ENCODE data around the gene GABBR2. TPM values are rescaled to one million over a fixed set of nuclear protein-coding genes. Genes with fewer than 3 reads are reported as not detected.
"Not testable (repeated sequence)": the region's sequence is repeated elsewhere in the genome, so short reads cannot be mapped to it uniquely, and the experiment has no call there.

GABBR2 gene
- total RNA-seq, 4 donors from 2014 or later, result under 0.01 to 0.62 TPM; not detected in 2

GRCh38 chr9:98289614-98290201, 419.0 kb downstream of the GABBR2 start:
- H3K27ac ChIP-seq, result no peak overlapping the region
- TF ChIP-seq POLR2A (IDR thresholded peaks at IDR 0.05), result no peak
- TF ChIP-seq, protein P1, sequence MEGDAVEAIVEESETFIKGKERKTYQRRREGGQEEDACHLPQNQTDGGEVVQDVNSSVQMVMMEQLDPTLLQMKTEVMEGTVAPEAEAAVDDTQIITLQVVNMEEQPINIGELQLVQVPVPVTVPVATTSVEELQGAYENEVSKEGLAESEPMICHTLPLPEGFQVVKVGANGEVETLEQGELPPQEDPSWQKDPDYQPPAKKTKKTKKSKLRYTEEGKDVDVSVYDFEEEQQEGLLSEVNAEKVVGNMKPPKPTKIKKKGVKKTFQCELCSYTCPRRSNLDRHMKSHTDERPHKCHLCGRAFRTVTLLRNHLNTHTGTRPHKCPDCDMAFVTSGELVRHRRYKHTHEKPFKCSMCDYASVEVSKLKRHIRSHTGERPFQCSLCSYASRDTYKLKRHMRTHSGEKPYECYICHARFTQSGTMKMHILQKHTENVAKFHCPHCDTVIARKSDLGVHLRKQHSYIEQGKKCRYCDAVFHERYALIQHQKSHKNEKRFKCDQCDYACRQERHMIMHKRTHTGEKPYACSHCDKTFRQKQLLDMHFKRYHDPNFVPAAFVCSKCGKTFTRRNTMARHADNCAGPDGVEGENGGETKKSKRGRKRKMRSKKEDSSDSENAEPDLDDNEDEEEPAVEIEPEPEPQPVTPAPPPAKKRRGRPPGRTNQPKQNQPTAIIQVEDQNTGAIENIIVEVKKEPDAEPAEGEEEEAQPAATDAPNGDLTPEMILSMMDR (IDR thresholded peaks at IDR 0.05), result no peak
- no peaks in the 10 kb centered on the region for H3K4me1 ChIP-seq
- intact Hi-C loops (cut with DNase I; ENCODE audit: low total_unique reads), result no loop called here
- H3K4me3 ChIP-seq, result no peak overlapping the region
- no peaks in the 10 kb centered on the region for H3K36me3 ChIP-seq
- DNase-seq, result no peak
- no peaks in the 10 kb centered on the region for H3K27me3 ChIP-seq
- no peaks in the 10 kb centered on the region for H3K9me3 ChIP-seq

DNA sequence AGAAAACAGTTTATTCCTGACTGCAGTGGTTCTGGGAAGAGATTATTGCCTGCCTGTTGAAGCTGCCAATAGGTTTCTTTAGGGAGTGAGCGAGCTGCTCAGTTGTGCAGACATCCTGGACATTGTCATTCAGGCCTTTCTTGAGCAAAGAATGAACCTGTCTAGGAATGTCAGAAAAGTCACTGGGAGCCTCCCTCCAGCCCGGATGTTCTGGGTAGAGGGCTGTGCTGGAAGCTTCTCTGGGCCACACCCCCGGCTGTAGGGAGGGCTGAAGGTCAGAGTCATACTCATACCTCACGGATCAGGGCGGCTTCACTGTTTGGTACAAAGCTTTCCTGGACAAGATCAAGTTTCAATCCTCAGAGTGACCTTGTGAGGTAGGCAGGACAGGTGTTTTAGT, 419.9 kb downstream of the GABBR2 start:
- Histone ChIP-seq H3K4me3 (no peak overlapping the region), H3K27ac (no peak overlapping the region), H3K9me3 (no peaks in the 10 kb centered on the region), H3K4me1 (no peaks in the 10 kb centered on the region), H3K36me3 (no peaks in the 10 kb centered on the region), H3K27me3 (no peaks in the 10 kb centered on the region)
- no peak for DNase-seq
- TF ChIP-seq, protein P1 (IDR thresholded peaks at IDR 0.05), result no peak
- no peak for TF ChIP-seq POLR2A (IDR thresholded peaks at IDR 0.05)
- intact Hi-C loops (cut with DNase I; ENCODE audit: low total_unique reads), result no loop called here

DNA sequence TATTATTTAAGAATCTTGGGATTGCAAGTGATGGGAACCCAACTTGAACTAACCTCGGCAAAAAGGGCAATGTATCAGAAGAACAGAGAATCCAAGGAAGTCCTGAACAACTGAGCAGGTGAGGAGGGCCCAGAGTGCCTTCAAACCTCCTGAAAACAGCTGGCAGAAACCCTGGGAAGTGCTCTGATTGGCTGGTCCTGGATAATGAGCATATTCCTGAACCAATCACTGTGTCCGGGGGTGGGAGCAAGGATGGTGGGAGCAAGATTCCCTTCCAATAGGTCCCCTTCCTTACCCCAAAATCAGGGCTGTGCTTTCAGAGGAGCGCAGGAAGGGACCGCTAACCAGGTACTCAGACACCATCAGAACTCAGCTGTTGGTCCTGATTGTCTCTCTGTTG, 421.4 kb downstream of the GABBR2 start:
- Histone ChIP-seq H3K27ac (no peak overlapping the region), H3K9me3 (no peaks in the 10 kb centered on the region), H3K4me3 (no peak overlapping the region), H3K36me3 (no peaks in the 10 kb centered on the region), H3K4me1 (no peaks in the 10 kb centered on the region), H3K27me3 (no peaks in the 10 kb centered on the region)
- no peak for DNase-seq
- intact Hi-C loops (cut with DNase I; ENCODE audit: low total_unique reads), result no loop called here
- TF ChIP-seq, protein P1 (IDR thresholded peaks at IDR 0.05), result no peak
- TF ChIP-seq POLR2A (IDR thresholded peaks at IDR 0.05), result no peak

GRCh38 chr9:98285446-98285845, 423.3 kb downstream of the GABBR2 start:
- intact Hi-C loops (cut with DNase I; ENCODE audit: low total_unique reads), result no loop called here
- Histone ChIP-seq H3K27ac (no peak overlapping the region), H3K27me3 (no peaks in the 10 kb centered on the region), H3K4me1 (no peaks in the 10 kb centered on the region), H3K9me3 (no peaks in the 10 kb centered on the region), H3K4me3 (no peak overlapping the region), H3K36me3 (no peaks in the 10 kb centered on the region)
- TF ChIP-seq, protein P1 (IDR thresholded peaks at IDR 0.05), result no peak
- TF ChIP-seq POLR2A (IDR thresholded peaks at IDR 0.05), result no peak
- DNase-seq, result no peak

- no peaks in the 10 kb centered on the region for H3K27me3 ChIP-seq
- DNase-seq, result no peak
- no peaks in the 10 kb centered on the region for H3K4me1 ChIP-seq
- H3K9me3 ChIP-seq, result no peaks in the 10 kb centered on the region
- TF ChIP-seq, protein P1 (IDR thresholded peaks at IDR 0.05), result no peak
- no peak for TF ChIP-seq POLR2A (IDR thresholded peaks at IDR 0.05)
- no peak overlapping the region for H3K27ac ChIP-seq
- intact Hi-C loops (cut with DNase I; ENCODE audit: low total_unique reads), result no loop called here
- H3K4me3 ChIP-seq, result no peak overlapping the region
- no peaks in the 10 kb centered on the region for H3K36me3 ChIP-seq
Observed at GRCh38 chr9:98284754-98285153, 424.0 kb downstream of the GABBR2 start.

GRCh38 chr9:98283143-98283542, 425.6 kb downstream of the GABBR2 start:
- H3K9me3 ChIP-seq; DNase-seq; intact Hi-C loops (cut with DNase I; ENCODE audit: low total_unique reads); H3K36me3 ChIP-seq; H3K4me1 ChIP-seq; H3K27ac ChIP-seq; H3K4me3 ChIP-seq; H3K27me3 ChIP-seq: not testable (repeated sequence)

All from uterus (tissue), 4 donors.